Putamen (tissue), 1 donor: ENCODE results near the gene MS4A4A.

ENCODE experiments used
- DNase-seq: peaks from one replicate; pipeline ENCODE4 v3.0.0-alpha.2; 2016; ENCODE audit warnings: low spot score

The MS4A4A gene

DNA sequence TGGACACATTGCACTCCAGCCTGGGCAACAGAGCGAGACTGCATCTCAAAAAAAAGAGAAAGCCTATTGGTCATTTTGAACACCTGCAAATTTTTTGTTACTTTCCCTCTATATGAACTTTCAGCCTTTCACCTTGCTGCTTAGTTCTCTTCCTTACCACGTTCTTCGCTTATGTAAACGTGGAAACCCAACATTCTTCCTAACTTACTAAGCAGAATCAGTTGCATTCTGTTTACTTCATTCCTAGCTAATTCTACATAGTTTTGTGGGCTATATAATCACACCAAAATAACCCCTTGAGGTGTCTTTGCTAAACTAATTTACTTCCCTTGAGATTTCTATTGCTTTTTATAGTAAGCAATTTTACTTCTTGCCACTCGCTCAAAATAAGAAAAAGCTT lies 23.2 kb downstream of the MS4A4A start:
- DNase-seq: no peak

- no peak for DNase-seq
These were observed 25.6 kb downstream of the MS4A4A start for GRCh38 chr11:60305906-60306619.

DNA sequence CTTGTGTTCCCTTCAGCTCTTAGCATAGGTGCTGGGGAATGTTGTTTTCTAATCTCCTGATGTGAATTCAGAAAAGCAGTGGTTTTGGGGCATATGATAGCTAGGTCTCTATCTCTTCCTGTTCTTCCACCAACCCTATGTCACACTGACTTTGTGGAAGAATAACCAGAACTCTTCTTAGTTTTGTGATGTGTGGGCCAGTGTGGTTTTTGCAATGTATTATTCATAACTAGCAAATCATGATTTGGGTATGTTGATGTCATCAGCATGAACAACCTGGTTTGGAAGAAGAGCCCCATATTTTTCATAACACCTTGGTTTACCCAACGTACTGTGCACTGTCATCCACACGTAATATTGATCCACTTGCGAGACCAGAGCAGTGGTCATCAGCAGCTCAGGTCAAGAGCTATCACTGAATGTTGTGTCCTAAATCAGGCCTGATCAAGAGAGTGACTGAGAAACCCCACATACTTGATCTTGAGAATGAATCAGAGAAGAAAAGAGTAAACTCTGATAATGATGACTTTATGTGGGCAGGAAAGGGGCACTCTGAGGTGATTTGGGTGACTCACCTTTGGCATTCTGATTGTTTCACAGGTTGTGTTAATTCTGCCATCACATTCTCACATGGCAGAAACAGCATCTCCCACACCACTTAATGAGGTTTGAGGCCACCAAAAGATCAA lies 27.2 kb downstream of the MS4A4A start:
- no peak for DNase-seq

DNA sequence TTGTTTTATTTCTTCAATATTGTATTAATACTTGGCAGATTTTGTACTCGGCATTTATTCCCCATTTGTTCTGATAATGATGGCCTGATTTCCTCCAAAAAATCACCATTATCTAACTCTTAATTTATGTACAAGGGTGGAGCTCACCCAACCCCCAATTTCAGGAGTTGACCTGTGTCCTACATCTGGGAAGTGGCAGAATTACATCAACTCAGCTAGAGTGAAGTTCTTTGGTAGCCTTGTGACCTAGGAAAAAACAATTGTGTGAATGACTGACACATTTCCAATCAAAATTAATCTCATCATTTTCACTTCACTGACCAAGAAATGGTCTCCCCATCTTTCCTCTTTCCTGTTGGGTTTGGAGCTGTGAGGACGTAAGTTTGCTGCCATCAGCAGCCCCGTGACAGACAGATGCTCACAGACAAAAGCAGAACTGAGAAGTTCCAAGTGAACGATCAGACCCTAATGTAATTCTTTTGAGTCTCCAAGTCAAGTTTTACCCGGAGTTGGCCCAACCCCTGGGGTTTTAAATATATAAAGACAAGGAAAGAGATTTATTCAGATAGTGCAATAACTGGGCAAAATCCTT lies 30.0 kb downstream of the MS4A4A start:
- peak; percentile 42 for DNase-seq

DNA sequence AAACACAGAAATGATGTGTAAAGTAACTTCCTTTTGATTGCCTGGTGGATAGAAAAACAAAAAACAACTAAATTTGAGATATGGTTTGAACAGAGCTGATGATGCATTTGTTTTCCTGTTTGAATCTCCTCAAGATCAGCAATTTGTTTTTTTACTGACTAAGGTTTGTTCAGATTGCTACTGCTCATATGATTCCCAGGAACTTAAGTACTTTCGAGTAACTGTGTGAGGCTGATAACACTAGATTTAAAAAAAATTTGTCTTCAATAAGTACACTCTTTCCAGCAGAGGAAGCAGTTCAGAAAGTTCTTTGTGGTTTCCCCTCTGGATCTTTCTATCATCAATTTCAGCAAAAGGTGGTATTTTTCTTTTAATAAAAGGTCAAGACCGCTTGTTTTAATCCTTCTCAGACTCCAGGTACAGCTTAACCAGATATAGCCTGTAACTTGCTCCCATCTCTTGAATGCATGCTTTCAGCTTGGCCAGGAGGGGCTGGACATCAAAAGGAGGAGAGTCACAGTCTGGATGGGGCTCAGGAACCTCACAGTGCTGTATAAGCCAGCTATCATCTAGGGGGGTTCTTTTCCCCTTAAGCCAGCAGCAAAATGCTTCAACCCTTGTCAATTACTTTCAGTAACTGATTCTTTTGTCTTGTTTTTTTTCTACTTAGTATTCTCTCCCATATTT lies 34.3 kb downstream of the MS4A4A start:
- no peak for DNase-seq

GRCh38 chr11:60315871-60316270 lies 35.4 kb downstream of the MS4A4A start:
- DNase-seq: no peak

DNA sequence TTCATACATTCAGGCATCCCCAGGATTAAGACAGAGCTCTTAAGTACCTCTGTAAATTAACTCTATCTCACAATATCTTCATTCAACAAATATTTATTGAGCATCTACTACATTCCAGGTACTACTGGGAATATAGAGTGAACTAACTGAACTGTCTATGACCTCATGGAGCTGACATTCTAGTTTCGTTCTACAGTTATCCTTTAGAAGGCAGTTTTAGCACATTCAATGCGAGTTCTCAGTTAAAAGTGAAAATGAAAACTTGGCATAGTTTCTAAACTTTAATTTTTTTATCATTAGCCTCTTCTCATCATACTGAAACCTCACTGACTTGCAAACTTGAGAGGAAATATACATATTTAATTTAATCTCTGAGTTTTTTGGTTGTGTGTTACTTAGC lies 35.9 kb downstream of the MS4A4A start:
- no peak for DNase-seq

DNA sequence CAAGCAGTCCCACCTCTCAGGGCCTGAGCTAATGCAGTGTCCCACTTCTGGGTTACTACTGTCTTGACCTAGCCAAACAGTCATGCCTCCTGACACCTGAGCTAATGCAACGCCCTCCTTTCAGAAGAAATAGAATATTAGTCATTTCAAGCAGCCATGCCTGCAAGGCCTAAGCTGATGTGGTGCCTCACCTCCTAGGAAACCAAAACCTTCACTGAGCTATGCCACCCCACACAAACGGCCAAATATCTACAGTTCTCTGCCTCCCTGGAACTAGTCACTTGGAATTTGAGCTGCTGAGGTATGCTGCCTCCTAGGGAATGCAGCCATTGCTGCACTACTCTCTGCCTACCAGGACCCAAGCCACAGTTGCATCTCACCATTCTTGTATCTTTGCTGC lies 38.3 kb downstream of the MS4A4A start:
- no peak for DNase-seq

- DNase-seq: no peak
These were observed 40.6 kb downstream of the MS4A4A start for GRCh38 chr11:60321051-60321450.

GRCh38 chr11:60326955-60327354 lies 46.5 kb downstream of the MS4A4A start, which contains the start of gene MS4A6E:
TSS of gene MS4A6E (plus strand) at chr11:60327255. CDS start at chr11:60334896, 7,641 bp downstream.
- no peak for DNase-seq

- DNase-seq: no peak
These were observed 48.0 kb downstream of the MS4A4A start for GRCh38 chr11:60328460-60328859.

GRCh38 chr11:60332846-60333245 lies 52.4 kb downstream of the MS4A4A start:
- no peak for DNase-seq

GRCh38 chr11:60334005-60334620 lies 53.6 kb downstream of the MS4A4A start:
- peak; percentile 14 for DNase-seq

DNA sequence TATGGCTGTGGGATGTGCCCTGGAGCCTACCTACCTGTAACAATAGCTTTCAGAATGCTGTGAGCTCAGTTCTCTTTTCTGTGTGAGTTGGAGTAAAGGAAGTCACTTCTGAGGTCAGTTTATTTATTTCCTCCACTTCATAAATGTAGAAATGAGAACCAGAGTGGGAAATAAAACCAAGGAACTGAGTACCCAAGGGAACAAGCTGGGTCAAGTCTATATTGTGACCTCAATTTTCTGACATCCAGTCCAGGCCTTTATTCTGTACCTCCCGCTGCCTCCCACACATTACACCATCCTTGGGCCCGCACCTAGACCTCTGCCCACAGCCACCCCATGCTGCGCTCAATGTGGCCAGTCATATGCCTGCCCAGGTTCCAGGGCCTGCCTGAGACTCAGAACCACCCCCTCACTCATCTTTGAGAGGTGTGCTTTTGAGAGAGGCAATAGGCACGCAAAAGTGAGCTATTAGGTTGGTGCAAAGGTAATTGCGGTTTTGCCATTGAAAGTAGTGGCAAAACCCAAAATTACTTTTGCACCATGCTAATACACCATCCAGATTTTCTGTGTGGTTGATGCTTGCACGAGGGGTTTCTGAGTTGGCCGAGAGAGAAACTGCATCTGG lies 56.4 kb downstream of the MS4A4A start:
- no peak for DNase-seq

DNA sequence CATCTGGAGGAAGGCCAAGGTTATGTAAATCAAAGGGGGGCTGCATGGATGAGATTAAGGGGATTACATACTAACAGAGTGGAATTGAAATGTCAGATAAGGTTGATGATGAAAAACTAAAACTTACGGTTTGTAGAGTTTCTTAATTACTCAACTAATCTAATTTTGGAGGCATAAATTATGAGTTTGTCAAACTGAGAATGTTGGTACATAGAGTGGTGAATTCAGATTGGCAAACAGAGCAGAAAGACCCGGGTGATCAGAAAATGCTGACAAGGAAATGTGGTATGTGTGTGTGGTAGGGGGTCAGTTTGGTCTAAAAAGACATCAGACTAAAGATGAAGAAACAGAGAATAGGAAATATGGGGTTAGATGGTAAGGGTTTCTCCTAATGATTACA lies 57.6 kb downstream of the MS4A4A start:
- DNase-seq: no peak

- DNase-seq: no peak
These were observed 58.9 kb downstream of the MS4A4A start for GRCh38 chr11:60339356-60339755.

GRCh38 chr11:60343094-60343704 lies 62.7 kb downstream of the MS4A4A start:
- no peak for DNase-seq

GRCh38 chr11:60344146-60344545 lies 63.7 kb downstream of the MS4A4A start:
- no peak for DNase-seq

GRCh38 chr11:60345489-60345888 lies 65.0 kb downstream of the MS4A4A start:
- no peak for DNase-seq

DNA sequence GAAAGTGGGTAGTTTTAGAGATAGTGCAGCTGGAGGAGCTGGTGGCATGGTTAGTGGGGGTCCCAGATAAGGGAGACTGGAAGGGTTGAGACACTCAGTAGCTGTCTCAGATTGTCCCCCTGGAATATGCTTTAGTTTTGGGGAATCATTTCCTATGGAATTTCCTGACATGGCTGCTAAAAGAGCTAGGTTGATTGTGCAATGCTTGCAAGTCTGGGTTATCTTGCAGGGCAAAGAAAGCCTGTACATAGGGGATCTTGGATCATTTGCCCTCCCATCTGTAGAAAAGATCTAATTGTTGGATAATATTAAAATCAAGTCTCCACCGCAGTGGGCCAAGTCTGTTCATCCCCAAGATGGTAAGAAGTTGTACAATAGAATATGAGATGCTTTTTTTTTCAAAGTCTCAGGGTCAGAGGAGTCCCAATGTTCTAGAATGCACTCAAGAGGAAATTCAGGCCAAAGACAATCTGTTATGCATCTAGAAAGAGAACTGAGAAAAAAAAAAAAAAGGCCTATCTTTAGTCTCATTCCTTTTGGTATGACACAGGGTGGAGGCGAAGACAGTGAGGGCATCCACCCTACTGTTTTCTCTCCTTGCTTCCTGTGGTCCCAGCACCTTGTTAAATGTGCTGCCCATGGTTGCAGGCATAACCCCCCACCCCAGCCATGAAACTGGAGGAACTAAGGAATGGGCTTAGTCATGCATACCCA lies 66.8 kb downstream of the MS4A4A start:
- no peak for DNase-seq

GRCh38 chr11:60348116-60348515 lies 67.7 kb downstream of the MS4A4A start:
- no peak for DNase-seq
